H1 (cell line): Measurements from ENCODE around the gene LIG1. TPM values are rescaled to one million over a fixed set of nuclear protein-coding genes. Genes with fewer than 3 reads are reported as not detected.

Experiments used
- CTCF ChIA-PET: fragments of 300-600 bp; sonication (Branson Sonifier 250); formaldehyde crosslinking; loops from one replicate; lab custom pipeline; 2021; ENCODE audit not compliant: partially characterized antibody; lab: Charles Lee
- POLR2A ChIA-PET: fragments of 300-600 bp; sonication (Branson Sonifier 250); formaldehyde crosslinking; loops from one replicate; lab custom pipeline; 2021; ENCODE audit warnings: inconsistent platforms; ENCODE audit not compliant: partially characterized antibody; lab: Charles Lee
- DNase-seq, 2 experiments: peaks; one replicate each; pipeline versions ENCODE4 v3.0.0 to v3.0.0-alpha.2; 2010 to 2022; ENCODE audit warnings: low spot score in 2 of 2, low read depth in 1 of 2, mixed read lengths in 1 of 2
- FAIRE-seq: peaks from 2 replicates; lab custom pipeline; 2011; peaks lifted over from hg19 to GRCh38; lab: Jason Lieb, UNC
- H2AFZ ChIP-seq: 2 replicates; pipeline ENCODE4 v1.8.1; 2012; ENCODE audit warnings: low read length, inconsistent platforms
- H2AK5ac ChIP-seq: 2 replicates; pipeline ENCODE4 v1.6.1; 2013; ENCODE audit warnings: low read depth, low read length
- H2BK120ac ChIP-seq: replicated peaks from 2 replicates; pipeline ENCODE3; 2013; ENCODE audit warnings: low read depth, low read length, inconsistent platforms
- H2BK12ac ChIP-seq: 2 replicates; pipeline ENCODE4 v1.6.1; 2013; ENCODE audit warnings: low read depth, low read length
- H2BK15ac ChIP-seq: 2 replicates; pipeline ENCODE4 v1.6.1; 2013; ENCODE audit warnings: low read length
- H2BK20ac ChIP-seq: 2 replicates; pipeline ENCODE4 v1.6.1; 2013; ENCODE audit warnings: low read length
- H2BK5ac ChIP-seq: 2 replicates; pipeline ENCODE4 v1.6.1; 2013; ENCODE audit warnings: low read depth, low read length
- H3K14ac ChIP-seq: 2 replicates; pipeline ENCODE4 v1.6.1; 2013; ENCODE audit warnings: inconsistent platforms; ENCODE audit not compliant: insufficient read length
- H3K18ac ChIP-seq: 2 replicates; pipeline ENCODE4 v1.6.1; 2013; ENCODE audit warnings: low read length; ENCODE audit errors: extremely low read depth
- H3K23ac ChIP-seq: 2 replicates; pipeline ENCODE4 v1.6.1; 2013; ENCODE audit warnings: inconsistent platforms; ENCODE audit not compliant: insufficient read length
- H3K23me2 ChIP-seq: 2 replicates; pipeline ENCODE4 v1.6.1; 2013; ENCODE audit warnings: low read depth, low read length
- H3K27ac ChIP-seq: 2 replicates; pipeline ENCODE4 v1.6.1; 2011; ENCODE audit warnings: low read depth, low read length, inconsistent platforms
- H3K27me3 ChIP-seq, 4 experiments: replicated peaks in 1 of 4; 1 replicate in 1 of 4; 2 replicates in 3 of 4; pipeline versions ENCODE4 v1.6.1 to v1.8.1; 2011 to 2013; ENCODE audit warnings: low read length in 3 of 4, mild to moderate bottlenecking in 3 of 4, inconsistent platforms in 2 of 4, mixed read lengths in 2 of 4, moderate library complexity in 1 of 4; ENCODE audit not compliant: control insufficient read depth in 3 of 4, insufficient read depth in 3 of 4; ENCODE audit errors: extremely low read depth in 1 of 4
- H3K36me3 ChIP-seq, 4 experiments: 2 replicates each; pipeline versions ENCODE4 v1.6.1 to v1.8.1; 2011 to 2013; ENCODE audit warnings: mild to moderate bottlenecking in 4 of 4, low read length in 3 of 4, moderate library complexity in 2 of 4, control low read depth in 1 of 4, inconsistent platforms in 1 of 4; ENCODE audit not compliant: insufficient read depth in 4 of 4, control insufficient read depth in 2 of 4
- H3K4ac ChIP-seq: replicated peaks from 2 replicates; pipeline ENCODE3; 2013; ENCODE audit warnings: low read length, low read depth, mixed read lengths, inconsistent platforms; ENCODE audit not compliant: insufficient read length
- H3K4me1 ChIP-seq, 4 experiments: replicated peaks in 1 of 4; 1 replicate in 1 of 4; 2 replicates in 3 of 4; pipeline versions ENCODE4 v1.6.1 to v1.8.1; 2011 to 2013; ENCODE audit warnings: low read length in 3 of 4, inconsistent platforms in 2 of 4, mixed read lengths in 1 of 4; ENCODE audit not compliant: insufficient read depth in 4 of 4, control insufficient read depth in 3 of 4
- H3K4me2 ChIP-seq, 2 experiments: 2 replicates each; pipeline versions ENCODE4 v1.6.1 to v1.8.1; 2011 to 2013; ENCODE audit warnings: low read depth in 2 of 2, low read length in 2 of 2, control low read depth in 1 of 2, inconsistent platforms in 1 of 2, mild to moderate bottlenecking in 1 of 2; ENCODE audit not compliant: insufficient read depth in 1 of 2
- H3K4me3 ChIP-seq, 4 experiments: fragments of 200-600, 300-600 bp in 1 of 4; sonication (generic), shearing (Covaris generic), sonication (Bioruptor Twin) in 1 of 4; 2 replicates each; pipeline versions ENCODE4 v1.5.1 to v1.8.1; 2011 to 2016; ENCODE audit warnings: low read length in 4 of 4, low read depth in 3 of 4, control low read depth in 2 of 4, inconsistent platforms in 2 of 4, mild to moderate bottlenecking in 2 of 4, mixed read lengths in 1 of 4, moderate library complexity in 1 of 4; ENCODE audit not compliant: insufficient read depth in 2 of 4; ENCODE audit errors: extremely low read depth in 1 of 4
- H3K56ac ChIP-seq: replicated peaks from 2 replicates; pipeline ENCODE3; 2013; ENCODE audit warnings: low read depth, mild to moderate bottlenecking, mixed read lengths, low read length, inconsistent platforms; ENCODE audit not compliant: insufficient read length
- H3K79me1 ChIP-seq: 2 replicates; pipeline ENCODE4 v1.6.1; 2013; ENCODE audit warnings: low read depth, low read length, control low read depth
- H3K79me2 ChIP-seq, 2 experiments: 2 replicates each; pipeline versions ENCODE4 v1.6.1 to v1.8.1; 2012 to 2013; ENCODE audit warnings: low read length in 2 of 2, mild to moderate bottlenecking in 2 of 2, inconsistent platforms in 1 of 2; ENCODE audit not compliant: insufficient read depth in 2 of 2, control insufficient read depth in 1 of 2
- H3K9ac ChIP-seq, 4 experiments: replicated peaks in 1 of 4; 1 replicate in 1 of 4; 2 replicates in 3 of 4; pipeline versions ENCODE4 v1.6.1 to v1.8.1; 2011 to 2013; ENCODE audit warnings: low read depth in 3 of 4, low read length in 3 of 4, control low read depth in 2 of 4, mild to moderate bottlenecking in 2 of 4, moderate library complexity in 2 of 4, inconsistent platforms in 1 of 4; ENCODE audit errors: extremely low read depth in 1 of 4
- H3K9me3 ChIP-seq, 2 experiments: 2 replicates each; pipeline versions ENCODE4 v1.6.1 to v1.8.1; 2012 to 2013; ENCODE audit warnings: mild to moderate bottlenecking in 2 of 2, moderate library complexity in 2 of 2, control low read depth in 1 of 2, inconsistent platforms in 1 of 2, low read depth in 1 of 2, low read length in 1 of 2, mixed read lengths in 1 of 2; ENCODE audit not compliant: insufficient read depth in 2 of 2
- H4K20me1 ChIP-seq, 2 experiments: replicated peaks in 1 of 2; 2 replicates each; pipeline versions ENCODE3 to v1.8.1; 2011 to 2013; ENCODE audit warnings: inconsistent platforms in 2 of 2, low read length in 2 of 2, mild to moderate bottlenecking in 1 of 2; ENCODE audit not compliant: insufficient read depth in 2 of 2, control insufficient read depth in 1 of 2
- H4K5ac ChIP-seq: 2 replicates; pipeline ENCODE4 v1.6.1; 2013; ENCODE audit warnings: low read length, low read depth, mixed read lengths, inconsistent platforms; ENCODE audit not compliant: insufficient read length
- H4K8ac ChIP-seq: 2 replicates; pipeline ENCODE4 v1.8.0; 2013; ENCODE audit warnings: mild to moderate bottlenecking, moderate library complexity, low read length, inconsistent platforms; ENCODE audit not compliant: insufficient read depth; ENCODE audit errors: extremely low read depth
- H4K91ac ChIP-seq: replicated peaks from 2 replicates; pipeline ENCODE3; 2013; ENCODE audit warnings: low read length, mixed read lengths, inconsistent platforms; ENCODE audit not compliant: insufficient read length
- CHD1 ChIP-seq: IDR thresholded peaks from 2 replicates; pipeline ENCODE4 v1.6.1; 2012; ENCODE audit warnings: low read depth, low read length, improper control_type of control experiment
- FOSL1 ChIP-seq: IDR thresholded peaks from 2 replicates; pipeline ENCODE4 v1.6.1; 2011; ENCODE audit warnings: mild to moderate bottlenecking, low read depth, low read length, moderate library complexity; ENCODE audit not compliant: insufficient read depth
- GABPA ChIP-seq: IDR thresholded peaks from 2 replicates; pipeline ENCODE4 v1.6.1; 2011; ENCODE audit warnings: mild to moderate bottlenecking, low read length, moderate library complexity, borderline replicate concordance; ENCODE audit not compliant: insufficient read depth
- JUND ChIP-seq: IDR thresholded peaks from 2 replicates; pipeline ENCODE4 v1.6.1; 2011; ENCODE audit warnings: mild to moderate bottlenecking, improper control_type of control experiment, low read length
- RAD21 ChIP-seq, 2 experiments: IDR thresholded peaks in 1 of 2; conservative IDR thresholded peaks in 1 of 2; 2 replicates each; pipeline ENCODE4 v1.6.1; 2011; ENCODE audit warnings: low read depth in 2 of 2, low read length in 2 of 2, improper control_type of control experiment in 1 of 2, inconsistent platforms in 1 of 2, mild to moderate bottlenecking in 1 of 2, moderate library complexity in 1 of 2
- RBBP5 ChIP-seq: IDR thresholded peaks from 2 replicates; pipeline ENCODE4 v1.7.1; 2012; ENCODE audit warnings: low read depth, mild to moderate bottlenecking, inconsistent platforms, low read length, moderate library complexity, borderline replicate concordance
- RFX5 ChIP-seq: IDR thresholded peaks from 2 replicates; pipeline ENCODE4 v1.6.1; 2011; ENCODE audit warnings: low read depth, low read length, improper control_type of control experiment, borderline replicate concordance
- SP1 ChIP-seq: IDR thresholded peaks from 2 replicates; pipeline ENCODE4 v1.6.1; 2011; ENCODE audit warnings: low read depth, low read length
- SP2 ChIP-seq: IDR thresholded peaks from 2 replicates; pipeline ENCODE4 v1.6.1; 2012; ENCODE audit warnings: mild to moderate bottlenecking, low read length, inconsistent platforms
- TCF12 ChIP-seq: IDR thresholded peaks from 2 replicates; pipeline ENCODE4 v1.6.1; 2011; ENCODE audit warnings: low read depth, mild to moderate bottlenecking, low read length
- WGBS, 2 experiments: shearing (Covaris generic) in 1 of 2; methylation state at CpG; one replicate each; pipeline versions ENCODE4 v1.1.6 to v1.1.7; 2013 to 2015; ENCODE audit warnings: low lambda C conversion rate in 2 of 2, mixed read lengths in 2 of 2, inconsistent platforms in 1 of 2, low coverage in 1 of 2, missing lambda C conversion rate in 1 of 2; ENCODE audit not compliant: insufficient replicate concordance in 2 of 2, insufficient coverage in 1 of 2, insufficient read length in 1 of 2; ENCODE audit errors: extremely low coverage in 1 of 2, missing lambda C conversion rate in 1 of 2; 5-methylcytosine and 5-hydroxymethylcytosine counted together
- polyA plus RNA-seq, 7 experiments: library from polyadenylated mRNA; depleted of rRNA in 3 of 7; stranded (reverse) in 5 of 7; unstranded in 2 of 7; fragments of >200 nt in 5 of 7; fragments of 200-250 nt in 2 of 7; gene quantifications; 1 replicate in 5 of 7; 2 replicates in 1 of 7; 4 replicates in 1 of 7; pipeline versions ENCODE4 v1.2.1 to v1.2.3, GENCODE V29; 2011 to 2013; ENCODE audit warnings: missing spikeins in 2 of 7, mixed read lengths in 2 of 7
- total RNA-seq: library from RNA; stranded (reverse); fragmentation: NEBNext Ultra II Directional; extraction: Animal tissue kit (Norgen Biotek cat#: 25700); gene quantifications from 2 replicates; pipeline ENCODE4 v1.2.1, GENCODE V29; 2021
- TF ChIP-seq, protein P1 (sequence below): IDR thresholded peaks from 2 replicates; pipeline ENCODE4 v1.6.1; 2012; ENCODE audit warnings: inconsistent platforms

LIG1 gene
- total and polyA plus RNA-seq, 2 of the 8 experiments (the other 6 are each of a cell fraction or from before 2014, with no cell fraction given), result 67.6 to 113 TPM

DNA sequence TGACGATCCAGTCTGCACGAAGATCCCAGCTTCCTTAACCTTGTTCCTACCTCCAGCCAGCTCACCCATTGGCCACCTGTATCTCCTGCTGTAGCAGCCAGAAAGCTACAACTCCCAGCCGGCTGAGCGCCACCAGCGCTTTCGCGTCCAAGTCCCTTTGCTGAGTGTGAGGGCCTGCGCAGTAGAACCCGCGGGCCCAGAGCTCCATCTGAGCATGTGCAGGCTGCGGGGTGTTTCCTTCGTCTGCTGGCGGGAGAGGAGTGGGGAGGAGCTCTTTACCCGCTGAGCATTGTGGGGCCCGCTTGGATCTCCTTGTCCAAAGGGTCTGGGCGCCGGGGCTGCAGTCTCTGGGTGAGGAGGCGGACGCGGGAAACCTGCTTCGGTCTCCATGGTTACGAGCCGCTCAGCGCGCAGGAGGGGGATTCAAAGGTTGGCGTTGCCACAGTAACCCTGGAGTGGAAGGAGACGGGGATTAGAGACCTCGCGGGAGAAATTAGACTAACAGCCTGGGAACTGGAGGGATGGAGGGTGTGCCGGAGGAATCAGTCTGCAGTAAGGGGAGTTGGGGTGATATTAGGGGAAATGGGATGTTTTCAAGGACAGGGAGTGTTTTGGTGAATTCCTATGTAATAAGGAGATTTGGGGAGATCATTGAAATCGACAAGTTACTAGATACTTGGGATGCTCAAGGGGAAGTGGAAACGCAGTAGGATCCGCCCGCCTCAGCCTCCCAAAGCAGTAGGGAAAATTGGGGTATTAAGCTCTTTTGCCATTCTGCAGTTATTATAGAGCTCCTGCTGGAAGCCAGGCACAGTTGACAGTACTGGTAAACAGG is 33.9 kb upstream of the LIG1 start:
- H2BK12ac ChIP-seq, result no peak overlapping the region
- ChIA-PET POLR2A (interaction anchor here (0.6 to 2.2 kb wide), 12 partner anchors 10 to 272 kb away, joined by 3 to 14 read pairs (median 3); partner anchors contain the start of gene CARD8), CTCF (interaction anchor here (0.6 to 9.4 kb wide), 13 partner anchors 9 to 242 kb away, joined by 3 to 68 read pairs (median 6); no protein-coding TSS in a partner anchor)
- H3K79me1 ChIP-seq, result no peaks in the 10 kb centered on the region; the same call in 1 of the 2 replicates
- H4K8ac ChIP-seq, result no peak overlapping the region
- H3K4me2 ChIP-seq, result peak overlapping the region; percentile 78 to 86
- H3K27ac ChIP-seq, result peak overlapping the region; percentile 81
- peaks cover 0 to 7% (median 1%) of the 10 kb centered on the region in 4 experiments; a peak in 2 of 7 replicates for H3K4me1 ChIP-seq
- H3K14ac ChIP-seq, result no peak overlapping the region
- H2BK120ac ChIP-seq, result no peak overlapping the region
- WGBS, 2 experiments, result 2% methylated on average over 34 of the region's 34 CpGs; no CpG with 5 or more reads in 1 of the 2 experiments
- peak overlapping the region; percentile 53 to 68 (median 58) for H3K4me3 ChIP-seq
- no peak overlapping the region for H2BK15ac ChIP-seq
- no peaks in the 10 kb centered on the region for H3K36me3 ChIP-seq
- no peaks in the 10 kb centered on the region for H4K20me1 ChIP-seq
- 0 out of 2 replicates have a peak overlapping the region, but pooled peaks have one; percentile 11 for H2BK5ac ChIP-seq
- no peaks in the 10 kb centered on the region; a peak in 1 of 7 replicates for H3K27me3 ChIP-seq
- DNase-seq (peak; percentile 94 to 96), FAIRE-seq (peak; percentile 90)
- no peak overlapping the region for H3K4ac ChIP-seq
- H4K91ac ChIP-seq, result peak overlapping the region; percentile 31
- H3K79me2 ChIP-seq, result no peaks in the 10 kb centered on the region
- no peak overlapping the region for H3K23ac ChIP-seq
- H3K9me3 ChIP-seq, result no peaks in the 10 kb centered on the region
- no peak overlapping the region for H3K56ac ChIP-seq
- H2BK20ac ChIP-seq, result no peak overlapping the region
- peak overlapping the region; percentile 32 for H4K5ac ChIP-seq
- peak overlapping the region in 3 of 4 experiments; percentile 29 to 52 (median 36); a peak in 5 of 7 replicates for H3K9ac ChIP-seq
- peak overlapping the region; percentile 90; the same call in 1 of the 2 replicates for H2AFZ ChIP-seq
- H2AK5ac ChIP-seq, result no peak overlapping the region
- H3K18ac ChIP-seq, result no peak overlapping the region
- peaks cover 3% of the 10 kb centered on the region for H3K23me2 ChIP-seq
- no peak for TF ChIP-seq GABPA
- TF ChIP-seq CHD1, result no peak
- no peak for TF ChIP-seq SP2
- no peak for TF ChIP-seq RFX5
- TF ChIP-seq JUND, result no peak
- no peak for TF ChIP-seq SP1
- TF ChIP-seq, protein P1, sequence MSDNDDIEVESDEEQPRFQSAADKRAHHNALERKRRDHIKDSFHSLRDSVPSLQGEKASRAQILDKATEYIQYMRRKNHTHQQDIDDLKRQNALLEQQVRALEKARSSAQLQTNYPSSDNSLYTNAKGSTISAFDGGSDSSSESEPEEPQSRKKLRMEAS, result peak; percentile 94
- TF ChIP-seq FOSL1, result no peak
- peak; percentile 19; the same call in 1 of the 2 replicates for TF ChIP-seq RBBP5
- TF ChIP-seq RAD21 (IDR thresholded peaks at IDR 0.05 in 1 of 2, conservative IDR thresholded peaks at IDR 0.05 in 1 of 2; ENCODE audit: low read depth in 2 of 2, low read length in 2 of 2), result no peak
- no peak for TF ChIP-seq TCF12
